GM06990 (cell line): Measurements from ENCODE around the gene HAUS7.

Source experiments
- DNase-seq: peaks from one replicate; pipeline ENCODE4 v3.0.0-alpha.2; 2011; ENCODE audit not compliant: insufficient read length; ENCODE audit errors: extremely low read depth
- H3K27me3 ChIP-seq: replicated peaks from 2 replicates; pipeline ENCODE4 v1.6.0; 2011; ENCODE audit warnings: low read length; ENCODE audit not compliant: control insufficient read depth, insufficient read depth
- H3K36me3 ChIP-seq: 2 replicates; pipeline ENCODE4 v1.5.1; 2011; ENCODE audit warnings: low read length; ENCODE audit not compliant: control insufficient read depth, insufficient read depth
- H3K4me3 ChIP-seq: replicated peaks from 2 replicates; pipeline ENCODE4 v1.5.1; 2011; ENCODE audit warnings: low read depth, mild to moderate bottlenecking, control low read depth, low read length
- TF ChIP-seq, protein P1 (sequence below): IDR thresholded peaks from 2 replicates; pipeline ENCODE4 v1.5.1; 2011; ENCODE audit warnings: low read length, control low read depth, mild to moderate bottlenecking, inconsistent platforms; ENCODE audit not compliant: insufficient read depth, poor library complexity, severe bottlenecking

HAUS7 gene

DNA sequence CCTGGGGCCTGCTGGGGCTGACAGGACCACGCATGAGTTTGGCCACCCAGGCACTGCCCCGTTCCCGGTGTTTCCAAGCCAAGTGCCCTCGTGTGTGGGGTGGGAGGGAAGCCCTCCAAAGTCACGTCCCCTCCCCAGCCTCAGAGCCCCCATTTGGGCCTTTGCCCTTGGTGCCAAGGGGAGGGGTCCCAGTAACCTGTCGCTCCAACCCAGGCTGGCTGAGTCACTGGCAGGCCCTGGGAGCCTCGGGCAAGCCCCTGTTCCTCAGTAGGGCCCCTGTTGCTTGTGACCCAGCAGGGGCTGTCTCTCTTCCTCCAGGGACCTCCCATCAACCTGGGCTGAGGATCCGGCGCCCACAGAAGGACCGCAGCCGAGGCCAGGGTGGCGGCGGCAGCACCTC lies 10.7 kb upstream of the HAUS7 start:
- DNase-seq = no peak
- Histone ChIP-seq H3K27me3 (no peaks in the 10 kb centered on the region), H3K4me3 (no peak overlapping the region), H3K36me3 (no peaks in the 10 kb centered on the region)
- TF ChIP-seq, protein P1, sequence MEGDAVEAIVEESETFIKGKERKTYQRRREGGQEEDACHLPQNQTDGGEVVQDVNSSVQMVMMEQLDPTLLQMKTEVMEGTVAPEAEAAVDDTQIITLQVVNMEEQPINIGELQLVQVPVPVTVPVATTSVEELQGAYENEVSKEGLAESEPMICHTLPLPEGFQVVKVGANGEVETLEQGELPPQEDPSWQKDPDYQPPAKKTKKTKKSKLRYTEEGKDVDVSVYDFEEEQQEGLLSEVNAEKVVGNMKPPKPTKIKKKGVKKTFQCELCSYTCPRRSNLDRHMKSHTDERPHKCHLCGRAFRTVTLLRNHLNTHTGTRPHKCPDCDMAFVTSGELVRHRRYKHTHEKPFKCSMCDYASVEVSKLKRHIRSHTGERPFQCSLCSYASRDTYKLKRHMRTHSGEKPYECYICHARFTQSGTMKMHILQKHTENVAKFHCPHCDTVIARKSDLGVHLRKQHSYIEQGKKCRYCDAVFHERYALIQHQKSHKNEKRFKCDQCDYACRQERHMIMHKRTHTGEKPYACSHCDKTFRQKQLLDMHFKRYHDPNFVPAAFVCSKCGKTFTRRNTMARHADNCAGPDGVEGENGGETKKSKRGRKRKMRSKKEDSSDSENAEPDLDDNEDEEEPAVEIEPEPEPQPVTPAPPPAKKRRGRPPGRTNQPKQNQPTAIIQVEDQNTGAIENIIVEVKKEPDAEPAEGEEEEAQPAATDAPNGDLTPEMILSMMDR = no peak

DNA sequence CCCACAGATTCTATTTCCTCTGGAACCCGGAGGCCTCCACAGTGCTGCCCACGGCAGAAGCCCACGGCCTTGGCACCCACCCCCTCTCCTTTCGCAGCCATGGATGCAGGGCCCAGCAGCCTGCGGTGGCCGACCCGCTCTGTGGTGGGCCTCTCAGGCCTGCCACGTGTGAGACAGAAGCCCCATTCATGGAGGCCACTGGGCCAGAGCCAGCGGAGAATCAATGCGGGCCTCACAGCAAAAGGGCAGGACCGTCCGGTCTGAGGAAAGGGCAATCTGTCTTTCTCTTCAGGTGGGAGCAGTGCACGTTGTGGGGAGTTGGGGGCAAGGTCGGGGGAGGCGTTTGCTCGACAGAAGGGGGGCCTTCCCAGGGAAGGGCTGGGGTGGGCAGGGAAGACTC lies 8.4 kb upstream of the HAUS7 start:
- no peaks in the 10 kb centered on the region for H3K36me3 ChIP-seq
- H3K27me3 ChIP-seq = no peaks in the 10 kb centered on the region
- DNase-seq = no peak
- TF ChIP-seq, protein P1 = no peak
- H3K4me3 ChIP-seq = no peak overlapping the region

DNA sequence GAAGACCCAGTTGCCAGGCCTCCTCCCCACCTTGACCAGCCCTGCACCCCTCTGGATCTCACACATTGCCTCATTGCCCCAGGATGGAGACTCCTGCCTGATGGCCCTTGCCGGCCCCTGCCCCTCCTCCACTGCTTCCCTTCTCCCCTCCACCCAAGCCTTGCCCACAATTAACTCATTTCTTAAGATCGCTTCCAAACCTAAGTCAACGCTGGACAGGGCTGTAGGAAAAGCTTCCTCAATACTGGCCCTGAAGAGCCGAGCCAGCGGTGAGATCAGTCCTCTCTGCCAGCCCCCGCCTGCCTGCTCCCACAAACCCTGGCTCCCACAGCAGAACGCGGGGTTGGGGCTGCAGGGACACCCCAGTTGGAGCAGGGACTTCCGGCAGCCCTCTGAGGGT lies 7.5 kb upstream of the HAUS7 start:
- TF ChIP-seq, protein P1 = no peak

DNA sequence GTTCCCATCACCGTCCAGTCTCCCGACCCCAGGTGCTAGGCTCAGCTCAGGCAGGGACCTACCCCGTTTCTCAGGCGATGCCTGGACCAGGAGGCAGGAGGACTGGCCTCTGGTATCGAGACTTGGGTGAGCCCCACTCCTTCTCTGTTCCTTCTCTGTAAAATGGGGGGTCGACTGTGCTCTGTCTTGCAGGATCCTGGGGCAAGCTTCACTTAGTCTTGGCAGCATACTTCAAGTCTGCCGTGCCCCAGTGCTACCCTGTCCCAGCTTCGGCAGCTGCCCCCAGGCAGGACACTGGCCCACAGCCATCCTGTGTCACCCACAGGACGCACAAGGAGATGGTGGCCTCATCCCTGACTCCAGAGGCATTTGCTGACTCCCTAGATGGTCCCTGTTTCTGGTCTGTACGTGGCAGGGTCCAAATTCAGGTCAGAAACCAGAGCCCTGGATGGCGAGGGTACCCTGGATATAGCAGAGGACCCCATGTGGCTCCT lies 7.0 kb upstream of the HAUS7 start:
- DNase-seq = no peak
- Histone ChIP-seq H3K27me3 (no peaks in the 10 kb centered on the region), H3K36me3 (no peaks in the 10 kb centered on the region), H3K4me3 (no peak overlapping the region)
- TF ChIP-seq, protein P1 = no peak

More for the DNA sequence above, 7.5 kb upstream of the HAUS7 start:
- Histone ChIP-seq H3K27me3 (no peaks in the 10 kb centered on the region), H3K36me3 (no peaks in the 10 kb centered on the region), H3K4me3 (no peak overlapping the region)
- DNase-seq = no peak

DNA sequence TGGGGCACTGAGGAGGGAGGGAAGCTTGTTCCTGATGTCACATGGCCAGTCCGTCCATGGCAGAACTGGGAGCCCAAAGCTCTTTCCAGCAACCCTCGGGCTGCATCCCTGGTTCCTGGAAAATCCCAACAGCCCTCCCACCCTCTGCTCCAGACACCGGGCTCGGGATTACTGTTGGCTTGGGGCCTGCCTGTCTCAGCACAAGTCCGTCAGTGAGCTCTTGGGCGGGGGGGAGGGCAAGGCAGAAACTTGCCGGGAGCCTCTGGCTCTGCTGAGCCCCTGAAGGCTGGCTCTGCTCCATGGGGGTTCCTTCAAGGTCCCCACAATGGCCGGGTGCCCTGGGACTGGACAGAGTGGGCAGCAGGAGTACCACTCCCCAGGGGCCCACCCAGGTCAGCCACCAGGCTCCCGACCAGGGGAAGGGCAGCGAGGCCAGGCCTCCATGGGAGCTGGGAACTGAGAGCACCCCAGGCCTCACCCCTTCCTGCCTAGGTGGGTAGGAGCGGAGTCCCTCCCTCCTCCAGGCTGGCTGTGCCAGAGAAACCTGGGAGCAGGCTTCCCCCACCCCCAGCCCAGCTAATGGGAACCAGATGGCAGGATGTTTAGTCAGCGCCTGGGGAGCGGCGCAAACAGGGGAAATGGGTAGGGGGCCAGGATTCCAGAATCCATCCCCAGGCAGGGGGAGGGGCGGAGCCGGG lies 6.4 kb upstream of the HAUS7 start:
- DNase-seq = no peak
- H3K4me3 ChIP-seq = no peak overlapping the region

More for the DNA sequence above, 6.4 kb upstream of the HAUS7 start:
- no peaks in the 10 kb centered on the region for H3K36me3 ChIP-seq
- no peaks in the 10 kb centered on the region for H3K27me3 ChIP-seq
- TF ChIP-seq, protein P1 = no peak
